Measurements from ENCODE around the gene MAST1. TPM values are rescaled to one million over a fixed set of nuclear protein-coding genes. Genes with fewer than 3 reads are reported as not detected.
A peak's percentile ranks its signal among the peaks of the same experiment; 100 is the strongest.

MAST1 gene
- total RNA-seq, 2 donors from 2014 or later: 0.42 to 1.4 TPM

GRCh38 chr19:12882589-12882988, 44.3 kb downstream of the MAST1 start:
- H3K9ac ChIP-seq (ENCODE audit: low read depth in 2 of 2, low read length in 2 of 2): no peak overlapping the region
- TF ChIP-seq CTCF (IDR thresholded peaks at IDR 0.05): no peak
- no peaks in the 10 kb centered on the region for H3K36me3 ChIP-seq
- H3K9me3 ChIP-seq: no peaks in the 10 kb centered on the region
- H3K27ac ChIP-seq: no peak overlapping the region
- no peak for DNase-seq
- H3K4me3 ChIP-seq: no peak overlapping the region
- H3K27me3 ChIP-seq: no peaks in the 10 kb centered on the region
- H3K4me1 ChIP-seq: no peaks in the 10 kb centered on the region
- intact Hi-C loops (cut with DNase I): no loop called here

- H3K9ac ChIP-seq (ENCODE audit: low read depth in 2 of 2, low read length in 2 of 2): no peak overlapping the region
- H3K27ac ChIP-seq: no peak overlapping the region
- H3K9me3 ChIP-seq: no peaks in the 10 kb centered on the region
- intact Hi-C loops (cut with DNase I): no loop called here
- H3K4me3 ChIP-seq: no peak overlapping the region
- H3K4me1 ChIP-seq: no peaks in the 10 kb centered on the region
- no peaks in the 10 kb centered on the region for H3K27me3 ChIP-seq
- DNase-seq: no peak
- no peak for TF ChIP-seq CTCF (IDR thresholded peaks at IDR 0.05)
- H3K36me3 ChIP-seq: no peaks in the 10 kb centered on the region
Measured at GRCh38 chr19:12884202-12884601, 45.9 kb downstream of the MAST1 start.

- Histone ChIP-seq H3K4me3 (no peak overlapping the region), H3K9ac (ENCODE audit: low read depth in 2 of 2, low read length in 2 of 2) (no peak overlapping the region), H3K27me3 (no peaks in the 10 kb centered on the region), H3K4me1 (no peaks in the 10 kb centered on the region), H3K36me3 (no peaks in the 10 kb centered on the region), H3K27ac (peak overlapping the region; percentile 19), H3K9me3 (no peaks in the 10 kb centered on the region)
- no peak for TF ChIP-seq CTCF (IDR thresholded peaks at IDR 0.05)
- DNase-seq: no peak
- intact Hi-C loops (cut with DNase I): no loop called here
Measured at GRCh38 chr19:12884627-12884925, 46.3 kb downstream of the MAST1 start.

GRCh38 chr19:12884926-12885748, 46.8 kb downstream of the MAST1 start:
- H3K36me3 ChIP-seq: no peaks in the 10 kb centered on the region
- H3K9me3 ChIP-seq: no peaks in the 10 kb centered on the region
- intact Hi-C loops (cut with DNase I): loop anchor here (5.0 kb wide), 1 partner anchor 77 kb away; no protein-coding TSS in a partner anchor
- H3K27me3 ChIP-seq: no peaks in the 10 kb centered on the region
- peak overlapping the region; percentile 14 to 66 for H3K9ac ChIP-seq (ENCODE audit: low read depth in 2 of 2, low read length in 2 of 2)
- peak overlapping the region; percentile 19 for H3K27ac ChIP-seq
- peak; percentile 71 for TF ChIP-seq CTCF (IDR thresholded peaks at IDR 0.05)
- peak overlapping the region; percentile 50 for H3K4me3 ChIP-seq
- DNase-seq: peak; percentile 97
- no peaks in the 10 kb centered on the region for H3K4me1 ChIP-seq

- H3K27ac ChIP-seq: peak overlapping the region; percentile 19
- no peak for DNase-seq
Measured at GRCh38 chr19:12885749-12886650, 47.7 kb downstream of the MAST1 start.

More at GRCh38 chr19:12885749-12886650, 47.7 kb downstream of the MAST1 start:
- Histone ChIP-seq H3K4me1 (no peaks in the 10 kb centered on the region), H3K4me3 (peak overlapping the region; percentile 50), H3K9me3 (no peaks in the 10 kb centered on the region), H3K36me3 (no peaks in the 10 kb centered on the region), H3K9ac (ENCODE audit: low read depth in 2 of 2, low read length in 2 of 2) (peak overlapping the region; percentile 14 to 66), H3K27me3 (no peaks in the 10 kb centered on the region)
- intact Hi-C loops (cut with DNase I): loop anchor here (5.0 kb wide), 1 partner anchor 76 kb away; no protein-coding TSS in a partner anchor
- no peak for TF ChIP-seq CTCF (IDR thresholded peaks at IDR 0.05)
